ENCODE results near the gene HOXA4.
A peak's percentile ranks its signal among the peaks of the same experiment; 100 is the strongest.

HOXA4 gene

GRCh38 chr7:27105301-27106031 lies 25.1 kb downstream of the HOXA4 start:
- DNase-seq (ENCODE audit: low spot score) = no peak

- DNase-seq (ENCODE audit: low spot score) = no peak
Observed at GRCh38 chr7:27104341-27105058, 26.1 kb downstream of the HOXA4 start.

DNA sequence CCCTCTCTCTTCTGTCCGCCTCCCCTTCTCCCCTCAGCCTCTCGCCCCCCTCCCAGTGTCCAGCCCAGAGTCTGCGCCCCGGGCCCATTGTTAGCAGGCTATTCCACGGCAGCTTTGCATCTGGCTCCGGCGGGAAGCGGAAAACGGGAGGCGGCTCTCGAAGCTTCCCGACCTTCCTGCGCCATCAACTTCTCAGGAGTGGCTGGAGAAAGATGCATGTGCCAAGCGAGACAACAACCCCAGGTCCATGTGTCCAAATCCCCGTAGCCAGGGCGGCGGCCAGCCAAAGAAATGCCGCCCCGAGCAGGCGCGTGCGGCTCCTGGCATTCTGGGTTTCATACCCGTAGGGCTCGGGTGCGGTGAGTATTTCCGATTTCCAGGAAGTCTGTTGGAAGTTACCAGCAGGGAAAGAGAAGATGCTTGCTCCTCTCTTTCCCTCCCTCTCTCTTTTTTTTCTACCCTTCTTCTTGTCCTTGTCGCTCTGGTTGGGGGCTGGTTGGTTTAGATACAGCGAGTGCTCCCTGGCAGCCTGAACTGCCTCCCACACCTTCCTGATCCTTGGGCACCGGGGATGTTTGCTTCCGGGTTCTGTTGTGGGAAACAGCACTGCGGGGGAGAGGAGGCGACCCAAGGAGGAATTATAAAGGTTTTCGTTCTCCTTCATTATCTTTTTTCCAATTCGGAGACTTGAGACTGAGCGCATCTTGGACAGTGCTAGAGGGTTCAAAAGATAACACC lies 26.9 kb downstream of the HOXA4 start:
- DNase-seq (ENCODE audit: low spot score) = no peak

DNA sequence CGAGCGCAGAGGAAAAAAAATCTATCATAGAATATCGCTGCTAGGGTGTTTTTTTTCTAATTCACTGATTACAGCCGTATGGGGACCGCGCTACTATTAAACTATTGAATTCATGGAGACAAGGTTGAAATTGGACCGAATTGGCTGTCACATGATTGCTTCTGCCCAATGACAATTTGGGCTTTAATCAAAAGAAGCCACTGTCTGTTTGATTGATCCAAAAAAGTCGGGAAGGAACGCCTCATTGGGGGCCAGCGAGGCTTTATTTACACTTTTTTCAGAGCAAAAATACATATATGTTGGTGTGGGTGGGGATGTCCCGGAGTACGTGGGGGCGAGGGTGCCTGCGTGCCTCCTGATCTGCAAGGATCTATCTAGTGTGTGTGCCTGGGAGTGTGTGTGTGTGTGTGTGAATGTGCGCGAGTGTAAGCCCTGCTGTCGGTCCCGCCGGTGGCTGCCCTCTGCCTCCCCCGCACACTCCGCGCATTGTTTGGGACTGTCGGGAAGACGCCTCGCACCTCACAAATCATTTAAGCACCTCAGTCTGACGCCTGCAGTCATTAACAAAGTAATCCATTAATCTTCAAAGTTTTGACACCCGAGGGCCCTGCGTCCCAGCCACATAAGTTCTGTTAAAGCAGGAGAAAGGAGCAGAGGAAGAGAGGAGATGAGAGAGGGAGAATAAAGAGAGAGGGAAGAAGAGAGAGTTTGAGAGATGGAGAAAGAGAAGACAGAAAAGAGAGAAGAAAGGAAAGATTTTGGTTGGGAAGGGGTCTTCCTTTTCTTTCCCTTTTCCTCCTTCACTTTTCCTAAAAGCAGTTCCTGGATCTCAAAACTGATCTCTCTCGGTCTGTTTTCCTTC lies 27.7 kb downstream of the HOXA4 start, which contains the start of gene HOXA2:
Gene HOXA2 (minus strand): TSS at position 103 of the 862 bp plus-strand sequence. CDS start 183 bp downstream, outside the sequence.
- DNase-seq (ENCODE audit: low spot score) = no peak

GRCh38 chr7:27101957-27102580 lies 28.5 kb downstream of the HOXA4 start:
- DNase-seq (ENCODE audit: low spot score) = no peak

- DNase-seq (ENCODE audit: low spot score) = no peak
Observed at GRCh38 chr7:27101171-27101956, 29.2 kb downstream of the HOXA4 start.

GRCh38 chr7:27100694-27101170 lies 29.8 kb downstream of the HOXA4 start:
- no peak for DNase-seq (ENCODE audit: low spot score)

DNA sequence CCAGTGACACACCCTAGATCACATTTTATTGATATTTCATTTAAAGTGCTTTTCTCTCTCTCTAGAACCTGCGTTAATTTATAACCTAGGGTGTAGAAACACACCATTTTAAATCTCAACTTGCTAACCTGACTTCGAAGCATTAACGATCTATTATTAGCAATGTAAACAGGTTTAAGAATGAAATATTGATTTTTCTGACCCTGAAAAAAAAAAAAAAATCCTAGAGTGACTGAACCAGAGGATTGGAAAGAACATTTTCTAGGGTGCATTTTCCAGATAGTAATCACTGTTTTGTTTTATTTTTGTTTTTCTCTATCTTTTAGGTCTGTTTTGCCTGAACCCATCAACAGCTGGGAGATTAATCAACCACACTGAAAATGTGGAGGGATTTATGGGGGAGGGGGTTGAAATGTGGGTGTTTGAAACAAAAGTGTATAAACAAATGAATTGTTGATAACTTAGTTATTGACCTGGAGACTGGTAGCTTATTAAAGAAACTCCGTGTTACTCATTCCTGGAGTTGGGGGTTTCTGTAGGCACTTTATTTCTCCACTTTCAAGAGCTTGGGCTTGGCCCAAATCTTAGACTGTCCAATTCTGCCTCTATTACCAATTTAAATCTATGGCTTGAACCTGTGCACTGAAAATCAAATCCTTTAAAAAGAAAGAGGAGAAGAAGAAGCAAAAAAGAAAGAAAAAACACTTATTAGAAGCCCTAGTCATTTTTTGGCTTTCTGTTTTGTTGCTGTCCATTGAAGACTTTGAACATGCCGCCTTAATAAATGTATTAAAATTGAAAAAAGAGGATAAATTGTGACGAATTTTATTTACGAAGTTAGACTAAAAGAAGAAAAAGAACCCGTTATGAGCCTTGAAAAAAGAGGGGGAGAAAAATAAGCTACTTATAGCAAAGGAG lies 30.8 kb downstream of the HOXA4 start:
- no peak for DNase-seq (ENCODE audit: low spot score)

DNA sequence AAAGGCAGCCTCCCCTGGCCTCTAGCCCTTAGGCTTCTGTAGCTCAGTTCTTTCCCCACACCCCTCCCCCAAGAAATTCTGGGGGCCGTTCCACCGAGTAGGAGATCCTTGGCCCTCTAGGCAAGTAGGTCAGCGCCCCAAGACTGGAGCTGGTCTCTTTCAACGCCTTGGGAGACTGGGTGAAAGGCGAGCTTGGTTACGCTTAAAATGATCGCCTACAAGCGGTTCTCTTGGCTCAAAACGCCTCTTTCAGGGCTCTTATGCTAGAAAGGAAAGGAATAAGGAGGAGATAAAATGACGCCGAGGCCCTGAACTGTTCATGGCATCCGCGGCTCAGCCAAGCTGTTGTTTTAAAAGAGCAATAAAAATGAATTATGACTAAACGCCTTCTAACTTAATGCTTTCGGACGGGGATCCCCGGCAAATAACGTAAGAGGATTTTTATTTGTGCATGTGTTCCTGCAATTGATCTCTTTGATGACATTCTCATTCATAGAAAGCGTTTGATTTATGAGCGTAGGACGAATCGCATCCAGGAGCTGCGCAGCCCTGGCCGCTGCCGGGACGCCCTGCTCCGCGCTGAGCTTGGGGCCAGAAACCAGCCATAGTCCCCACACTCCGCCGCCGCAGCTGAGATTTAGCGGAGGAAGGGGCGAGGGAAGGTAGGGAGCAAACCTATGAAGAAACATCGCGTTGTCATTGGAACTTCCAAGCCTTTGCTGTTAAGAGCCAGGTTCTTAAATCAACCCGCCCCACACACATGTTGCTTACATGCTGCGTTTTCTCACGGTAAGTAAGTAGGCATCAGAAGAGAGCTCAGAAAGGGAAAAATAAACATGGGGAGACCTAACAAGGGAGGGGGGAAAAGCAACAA lies 31.7 kb downstream of the HOXA4 start:
- DNase-seq (ENCODE audit: low spot score) = no peak

DNA sequence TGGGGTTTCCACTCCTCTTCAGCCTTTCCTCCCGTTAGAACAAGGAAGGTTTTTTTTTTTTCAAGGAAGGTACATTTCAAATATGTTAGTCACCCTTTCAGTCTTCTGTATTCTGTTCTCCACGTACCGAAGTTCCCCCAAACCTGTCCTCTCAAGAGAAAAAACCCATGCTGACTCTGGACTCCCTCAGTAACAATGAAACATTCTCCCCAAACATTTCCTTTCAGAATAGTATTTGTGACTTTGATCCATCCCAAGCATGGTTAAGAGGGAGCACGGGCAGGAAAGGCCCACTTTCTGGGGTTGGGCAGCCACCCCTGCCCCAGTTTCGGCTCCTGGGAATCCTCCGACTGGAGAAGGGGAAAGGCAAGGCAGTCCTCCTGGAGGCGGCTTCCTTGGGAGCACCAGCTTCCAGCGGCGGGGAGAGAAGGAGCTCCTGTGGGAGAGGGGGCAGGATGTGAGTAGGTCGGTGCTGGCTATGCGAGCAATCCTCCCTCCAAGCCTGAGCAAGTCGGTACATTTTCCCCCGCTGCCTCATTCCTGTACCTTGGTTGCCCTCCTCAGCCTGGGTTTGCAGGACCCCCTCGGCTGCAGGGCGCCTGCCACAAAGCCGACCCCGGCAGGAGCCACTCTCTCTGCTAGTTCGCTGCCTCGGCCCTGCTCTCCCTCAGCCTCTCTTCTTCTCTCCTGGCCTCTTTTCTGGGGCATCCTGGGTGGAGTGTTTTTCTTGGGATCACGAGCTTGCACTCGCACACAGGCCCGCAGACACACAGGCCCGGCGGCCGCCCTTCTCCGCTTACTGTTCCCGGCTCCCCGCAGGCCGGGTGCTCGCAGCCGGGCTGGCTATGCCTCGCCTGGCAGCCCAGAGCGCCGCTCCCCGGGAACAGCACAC lies 32.6 kb downstream of the HOXA4 start:
- DNase-seq (ENCODE audit: low spot score) = no peak

DNA sequence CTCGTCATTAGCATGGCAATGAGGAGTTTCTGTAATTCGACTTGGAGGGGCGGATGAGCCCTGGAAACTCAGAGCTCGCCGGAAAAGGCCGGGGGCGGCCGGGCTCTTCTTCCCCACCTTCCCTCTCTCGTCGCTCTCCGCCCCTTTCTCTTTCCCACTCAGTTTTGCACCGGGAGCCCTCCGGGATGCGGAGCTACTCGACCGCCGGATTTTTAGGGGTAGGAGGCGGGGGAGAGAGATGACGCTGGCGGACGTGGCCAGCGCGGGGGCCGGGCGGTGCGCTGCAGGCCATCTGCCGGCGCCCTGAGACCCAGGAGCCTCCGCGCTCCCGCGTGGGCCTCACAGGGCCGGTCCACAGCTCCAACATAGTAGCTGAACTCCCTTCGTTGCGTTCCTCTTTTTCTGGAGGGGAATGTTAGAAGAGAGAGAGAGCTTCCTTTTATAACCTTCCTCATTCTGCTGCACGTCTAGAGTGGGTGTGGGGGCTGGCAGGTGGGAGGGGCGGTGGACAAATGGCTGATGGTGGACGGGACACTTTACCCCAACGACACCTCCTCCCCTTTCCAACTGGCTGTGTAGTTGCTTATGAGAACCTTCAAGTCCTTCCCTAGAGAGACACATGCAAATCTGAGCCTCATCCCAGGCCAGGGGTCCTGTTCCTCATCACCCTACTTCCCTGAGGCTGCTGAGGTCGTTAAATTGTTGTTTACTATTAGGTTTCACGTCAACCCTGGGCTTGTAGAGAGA lies 33.6 kb downstream of the HOXA4 start:
- DNase-seq (ENCODE audit: low spot score) = peak; percentile 80

GRCh38 chr7:27095897-27096767 lies 34.4 kb downstream of the HOXA4 start, which contains the start of gene HOXA1:
Gene HOXA1, minus strand, starts transcription at chr7:27096000. Its CDS starts 88 bp downstream, at chr7:27095912.
- peak; percentile 99 for DNase-seq (ENCODE audit: low spot score)

DNA sequence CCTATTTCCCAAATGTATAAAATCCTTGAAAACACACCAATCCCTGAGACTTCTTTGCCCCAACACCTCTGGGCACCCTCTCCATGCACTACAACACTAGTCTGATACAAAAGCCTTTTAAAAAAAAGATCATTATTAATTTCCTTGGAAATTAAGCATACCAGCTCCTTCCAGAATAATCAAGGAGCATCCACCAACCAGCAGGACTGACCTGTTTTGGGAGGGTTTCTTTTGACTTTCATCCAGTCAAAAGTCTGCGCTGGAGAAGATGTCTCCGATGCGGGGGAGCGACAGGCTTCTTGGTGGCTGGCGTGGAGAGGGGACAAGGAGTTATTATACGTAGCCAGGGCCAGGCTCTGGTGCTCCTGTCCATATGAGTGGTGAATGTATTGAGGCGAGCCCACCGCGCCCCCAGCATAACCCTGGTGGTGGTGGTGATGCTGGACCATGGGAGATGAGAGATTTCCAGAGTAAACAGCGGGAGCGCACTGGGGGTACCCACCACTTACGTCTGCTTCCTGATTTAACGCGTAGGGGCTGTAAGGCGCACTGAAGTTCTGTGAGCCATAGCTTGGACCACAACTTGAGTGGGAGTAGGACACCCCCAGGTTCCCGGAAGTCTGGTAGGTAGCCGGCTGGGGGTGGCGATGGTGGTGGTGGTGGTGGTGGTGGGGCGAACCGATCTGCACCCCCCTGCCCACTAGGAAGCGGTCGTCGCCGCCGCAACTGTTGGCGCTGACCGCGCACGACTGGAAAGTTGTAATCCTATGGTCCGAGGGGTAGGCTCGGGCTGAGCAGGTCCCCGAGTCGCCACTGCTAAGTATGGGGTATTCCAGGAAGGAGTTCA lies 35.3 kb downstream of the HOXA4 start:
- no peak for DNase-seq (ENCODE audit: low spot score)

DNA sequence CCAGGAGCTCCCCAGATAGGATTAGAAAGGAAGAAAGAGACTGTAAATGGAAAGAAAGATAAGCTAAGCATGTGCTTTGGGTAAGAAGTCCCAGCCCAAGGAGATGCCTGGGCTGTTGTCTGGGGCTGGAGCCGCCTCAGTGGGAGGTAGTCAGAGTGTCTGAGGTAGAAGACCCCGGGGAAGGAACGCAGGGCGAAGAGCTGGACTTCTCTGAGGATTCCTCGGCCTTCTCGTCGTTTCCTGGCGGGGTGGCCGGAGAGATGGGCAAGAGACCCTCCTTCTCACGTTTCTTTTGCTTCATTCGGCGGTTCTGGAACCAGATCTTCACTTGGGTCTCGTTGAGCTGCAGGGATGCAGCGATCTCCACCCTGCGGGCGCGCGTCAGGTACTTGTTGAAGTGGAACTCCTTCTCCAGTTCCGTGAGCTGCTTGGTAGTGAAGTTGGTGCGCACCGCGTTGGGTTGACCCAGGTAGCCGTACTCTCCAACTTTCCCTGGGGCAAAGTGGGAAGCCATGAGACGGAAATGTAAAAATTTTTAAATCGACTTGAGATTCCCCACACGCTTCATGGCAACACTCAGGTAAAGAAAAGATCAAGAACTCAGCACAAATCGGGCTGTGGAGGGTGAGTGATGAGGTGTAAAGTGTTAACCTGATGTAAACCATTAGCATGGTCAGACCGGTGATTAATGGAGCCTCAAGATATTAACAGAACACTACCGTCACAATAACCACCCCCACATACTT lies 36.1 kb downstream of the HOXA4 start:
- no peak for DNase-seq (ENCODE audit: low spot score)
